IPS-15b (cell line): ENCODE data around the gene PFDN5.

Experiments used
- H3K27me3 ChIP-seq: one replicate; pipeline ENCODE4 v1.6.1; 2013; ENCODE audit warnings: low read length; ENCODE audit not compliant: control insufficient read depth, insufficient read depth
- H3K36me3 ChIP-seq: one replicate; pipeline ENCODE4 v1.6.1; 2013; ENCODE audit warnings: low read length; ENCODE audit not compliant: control insufficient read depth, insufficient read depth
- H3K4me1 ChIP-seq: one replicate; pipeline ENCODE4 v1.6.1; 2013; ENCODE audit warnings: mild to moderate bottlenecking, low read length; ENCODE audit not compliant: control insufficient read depth, insufficient read depth
- H3K4me3 ChIP-seq: one replicate; pipeline ENCODE4 v1.5.1; 2013; ENCODE audit warnings: low read depth, low read length
- H3K9ac ChIP-seq: one replicate; pipeline ENCODE4 v1.6.1; 2013; ENCODE audit warnings: low read depth, mild to moderate bottlenecking, low read length
- H3K9me3 ChIP-seq: one replicate; pipeline ENCODE4 v1.6.1; 2013; ENCODE audit warnings: mild to moderate bottlenecking, low read length; ENCODE audit not compliant: control insufficient read depth, insufficient read depth

Gene PFDN5

DNA sequence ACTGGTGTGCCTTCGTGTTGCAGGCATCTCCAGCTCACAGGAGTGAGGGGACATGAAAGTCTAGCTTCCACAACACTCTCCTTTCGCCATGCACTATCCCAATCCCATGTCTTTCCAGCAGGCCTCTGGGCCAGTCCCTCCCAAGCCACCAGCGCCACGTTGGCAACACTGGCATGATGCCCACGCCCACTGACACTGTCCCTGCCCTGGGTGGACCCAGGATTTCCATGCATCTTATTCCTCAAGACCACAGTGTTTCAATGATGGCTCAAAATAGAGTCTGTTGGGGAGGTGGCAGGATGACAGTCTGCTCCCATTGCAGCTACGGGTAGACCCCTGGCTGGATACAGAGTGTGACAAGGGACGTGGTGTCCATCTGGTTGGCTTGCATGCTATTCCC, 38.5 kb downstream of the PFDN5 start:
- H3K4me3 ChIP-seq: no peak overlapping the region
- no peaks in the 10 kb centered on the region for H3K9me3 ChIP-seq
- no peak overlapping the region for H3K9ac ChIP-seq
- H3K4me1 ChIP-seq: peaks cover 15% of the 10 kb centered on the region
- H3K27me3 ChIP-seq: peaks cover 67% of the 10 kb centered on the region
- H3K36me3 ChIP-seq: no peaks in the 10 kb centered on the region

- Histone ChIP-seq H3K27me3 (peaks cover 62% of the 10 kb centered on the region), H3K9me3 (no peaks in the 10 kb centered on the region), H3K36me3 (no peaks in the 10 kb centered on the region), H3K9ac (no peak overlapping the region), H3K4me1 (peaks cover 15% of the 10 kb centered on the region), H3K4me3 (no peak overlapping the region)
These were observed 39.5 kb downstream of the PFDN5 start for GRCh38 chr12:53334822-53335221.

DNA sequence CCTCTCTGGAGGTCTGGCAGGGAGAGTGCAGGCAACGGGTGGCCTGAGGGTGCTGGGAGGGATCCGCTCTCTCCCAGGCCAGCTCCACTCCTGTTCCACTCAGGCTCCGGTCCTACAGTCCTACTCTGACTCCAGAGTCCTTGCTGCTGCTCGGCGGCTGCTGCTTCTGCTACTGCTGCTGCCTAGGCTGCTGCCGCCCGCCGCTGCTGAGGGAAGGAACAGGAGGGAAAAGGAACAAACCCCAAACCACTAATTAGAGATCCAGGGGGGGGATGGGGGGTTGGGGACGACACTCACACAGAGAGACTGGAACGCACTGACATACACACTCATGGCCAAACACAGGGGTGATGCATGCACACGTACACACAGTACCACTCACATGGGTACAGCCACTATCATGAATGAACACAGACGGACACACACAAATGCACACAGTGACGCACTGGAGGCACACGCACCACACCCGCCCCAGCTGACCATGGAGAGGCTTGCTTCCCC, 40.9 kb downstream of the PFDN5 start, which contains the start of gene SP7:
SP7 (minus strand) TSS at position 174 of the 501 bp plus-strand sequence. CDS start 708 bp downstream, outside the sequence.
- H3K4me1 ChIP-seq: peaks cover 15% of the 10 kb centered on the region
- H3K27me3 ChIP-seq: peaks cover 62% of the 10 kb centered on the region
- no peak within 1 kb of the TSS for H3K9ac ChIP-seq
- peak within 1 kb of the TSS; percentile 39 for H3K4me3 ChIP-seq
- H3K36me3 ChIP-seq: no peaks in the 10 kb centered on the region
- H3K9me3 ChIP-seq: no peaks in the 10 kb centered on the region

GRCh38 chr12:53338017-53338416, 42.7 kb downstream of the PFDN5 start:
- H3K4me3 ChIP-seq: no peak overlapping the region
- peaks cover 15% of the 10 kb centered on the region for H3K4me1 ChIP-seq
- H3K36me3 ChIP-seq: no peaks in the 10 kb centered on the region
- H3K27me3 ChIP-seq: peaks cover 55% of the 10 kb centered on the region
- no peak overlapping the region for H3K9ac ChIP-seq
- H3K9me3 ChIP-seq: no peaks in the 10 kb centered on the region

DNA sequence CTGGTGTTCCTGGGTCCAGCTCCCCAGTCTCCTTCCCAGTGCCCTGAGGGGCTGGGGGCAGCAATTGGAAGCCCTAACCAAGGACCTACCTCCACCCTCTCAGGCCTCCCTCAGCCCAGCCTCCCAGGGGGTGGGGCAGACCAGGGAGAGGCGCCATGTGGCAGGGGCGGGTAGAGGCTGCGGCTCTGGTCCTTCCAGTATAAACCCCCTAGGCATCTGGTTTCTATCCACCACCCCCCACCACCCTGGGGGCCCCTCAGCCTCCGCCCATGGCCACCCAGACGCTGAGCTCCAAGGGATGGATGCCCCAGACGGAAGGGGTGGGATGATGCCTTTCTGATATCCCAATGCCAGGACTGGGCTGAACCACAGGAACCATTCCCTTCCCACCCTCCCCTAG, 43.6 kb downstream of the PFDN5 start:
- peaks cover 54% of the 10 kb centered on the region for H3K27me3 ChIP-seq
- no peak overlapping the region for H3K4me3 ChIP-seq
- no peaks in the 10 kb centered on the region for H3K9me3 ChIP-seq
- H3K36me3 ChIP-seq: no peaks in the 10 kb centered on the region
- no peak overlapping the region for H3K9ac ChIP-seq
- H3K4me1 ChIP-seq: peaks cover 15% of the 10 kb centered on the region

GRCh38 chr12:53340398-53340797, 45.1 kb downstream of the PFDN5 start:
- no peaks in the 10 kb centered on the region for H3K9me3 ChIP-seq

DNA sequence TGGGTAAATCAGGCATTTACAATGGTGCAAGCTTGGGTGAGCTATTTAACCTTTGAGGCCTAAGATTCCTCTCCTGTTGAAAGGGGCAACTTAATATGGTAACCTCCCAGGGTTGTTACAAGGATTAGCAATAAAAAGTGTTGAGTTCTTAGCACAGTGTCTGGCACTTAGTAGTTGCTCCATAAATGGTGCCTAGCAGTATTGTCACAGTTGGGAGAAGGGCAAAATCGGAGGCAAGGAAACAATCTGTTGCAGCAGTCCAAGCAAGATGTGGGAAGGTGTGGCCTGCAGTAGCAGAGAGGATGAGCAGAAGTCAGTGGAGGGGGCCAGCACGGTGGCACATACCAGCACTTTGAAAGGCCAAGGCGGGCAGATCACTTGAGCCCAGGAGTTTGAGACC, 48.1 kb downstream of the PFDN5 start:
- Histone ChIP-seq H3K9me3 (no peaks in the 10 kb centered on the region), H3K36me3 (no peaks in the 10 kb centered on the region), H3K27me3 (peaks cover 45% of the 10 kb centered on the region), H3K4me1 (peaks cover 13% of the 10 kb centered on the region), H3K4me3 (no peak overlapping the region), H3K9ac (no peak overlapping the region)

More at GRCh38 chr12:53340398-53340797, 45.1 kb downstream of the PFDN5 start:
- peaks cover 18% of the 10 kb centered on the region for H3K4me1 ChIP-seq
- no peak overlapping the region for H3K9ac ChIP-seq
- peaks cover 53% of the 10 kb centered on the region for H3K27me3 ChIP-seq
- H3K4me3 ChIP-seq: no peak overlapping the region
- no peaks in the 10 kb centered on the region for H3K36me3 ChIP-seq

- Histone ChIP-seq H3K4me3 (peak overlapping the region; percentile 69), H3K9ac (peak overlapping the region; percentile 24), H3K4me1 (peaks cover 12% of the 10 kb centered on the region), H3K27me3 (peaks cover 42% of the 10 kb centered on the region), H3K9me3 (no peaks in the 10 kb centered on the region), H3K36me3 (no peaks in the 10 kb centered on the region)
These were observed 48.6 kb downstream of the PFDN5 start for GRCh38 chr12:53343969-53344368.

DNA sequence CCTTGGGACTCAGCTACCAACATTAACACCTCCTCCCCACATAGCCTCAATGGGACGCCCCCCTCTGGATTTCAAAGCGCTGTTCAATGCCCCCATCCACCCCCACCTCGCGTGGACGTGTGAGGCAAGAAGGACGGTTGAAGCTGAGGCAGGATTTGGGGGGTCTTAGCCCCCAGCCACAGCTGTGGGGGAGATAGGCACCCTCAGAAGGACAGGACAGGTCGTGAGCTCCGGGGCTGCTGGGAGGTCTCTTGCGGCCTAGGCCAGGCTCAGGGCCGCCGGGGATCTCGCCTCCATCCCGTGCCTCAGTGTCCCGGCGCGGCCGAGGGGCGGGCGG, 49.1 kb downstream of the PFDN5 start:
- no peaks in the 10 kb centered on the region for H3K9me3 ChIP-seq
- H3K36me3 ChIP-seq: no peaks in the 10 kb centered on the region
- H3K9ac ChIP-seq: peak overlapping the region; percentile 24
- peaks cover 12% of the 10 kb centered on the region for H3K4me1 ChIP-seq
- H3K4me3 ChIP-seq: peak overlapping the region; percentile 69
- H3K27me3 ChIP-seq: peaks cover 42% of the 10 kb centered on the region

- no peaks in the 10 kb centered on the region for H3K36me3 ChIP-seq
- peaks cover 12% of the 10 kb centered on the region for H3K4me1 ChIP-seq
- peaks cover 39% of the 10 kb centered on the region for H3K27me3 ChIP-seq
- no peaks in the 10 kb centered on the region for H3K9me3 ChIP-seq
- H3K9ac ChIP-seq: no peak overlapping the region
- H3K4me3 ChIP-seq: peak overlapping the region; percentile 58
These were observed 49.6 kb downstream of the PFDN5 start for GRCh38 chr12:53344824-53345485.

- H3K9ac ChIP-seq: no peak overlapping the region
- H3K9me3 ChIP-seq: no peaks in the 10 kb centered on the region
- H3K36me3 ChIP-seq: no peaks in the 10 kb centered on the region
- peak overlapping the region; percentile 58 for H3K4me3 ChIP-seq
- peaks cover 35% of the 10 kb centered on the region for H3K27me3 ChIP-seq
- H3K4me1 ChIP-seq: peaks cover 12% of the 10 kb centered on the region
These were observed 50.3 kb downstream of the PFDN5 start for GRCh38 chr12:53345486-53346188.

DNA sequence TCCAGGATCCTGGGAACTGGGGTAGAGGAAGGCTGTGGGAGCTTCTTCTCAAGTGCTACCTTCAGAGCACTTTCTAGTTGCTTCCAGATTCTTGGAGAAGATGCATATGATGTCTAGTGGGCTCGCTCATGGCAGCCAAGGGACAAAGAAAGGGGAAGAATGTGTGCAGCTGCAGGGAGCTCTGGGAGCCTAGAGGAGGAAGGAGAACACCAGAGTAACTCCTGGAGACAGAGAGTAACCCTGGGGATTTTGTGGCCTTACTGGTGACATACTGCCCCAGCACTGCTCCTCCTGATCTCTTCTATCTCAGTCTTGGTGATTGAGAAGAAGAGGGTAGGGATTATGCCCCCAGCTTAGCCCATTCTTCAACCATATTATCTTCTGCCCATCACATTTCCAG, 51.1 kb downstream of the PFDN5 start:
- Histone ChIP-seq H3K4me3 (no peak overlapping the region), H3K27me3 (peaks cover 30% of the 10 kb centered on the region), H3K9ac (no peak overlapping the region), H3K36me3 (no peaks in the 10 kb centered on the region), H3K4me1 (peaks cover 12% of the 10 kb centered on the region), H3K9me3 (no peaks in the 10 kb centered on the region)
